ENCODE data around the gene LPCAT1.

- no peak for TF ChIP-seq POLR2A (IDR thresholded peaks at IDR 0.05)
- TF ChIP-seq CTCF (IDR thresholded peaks at IDR 0.05): no peak
These were observed 2.5 kb upstream of the LPCAT1 start for GRCh38 chr5:1526190-1526631.

Data from lower leg skin (tissue), 3 donors.